Nephron (organoid): Measurements from ENCODE around the gene KIZ.

Experiments
- H3K27ac Mint-ChIP-seq, 3 experiments: 2 replicates each; pipeline ENCODE4 v1.8.0; 2020; ENCODE audit warnings: mixed read lengths in 3 of 3, mild to moderate bottlenecking in 2 of 3, moderate library complexity in 1 of 3
- H3K27me3 Mint-ChIP-seq: 2 replicates; pipeline ENCODE4 v1.8.0; 2021; ENCODE audit warnings: low read depth, mild to moderate bottlenecking, moderate library complexity, mixed read lengths
- H3K36me3 Mint-ChIP-seq: 2 replicates; pipeline ENCODE4 v1.8.0; 2020; ENCODE audit warnings: low read depth, mixed read lengths
- H3K4me1 Mint-ChIP-seq: 2 replicates; pipeline ENCODE4 v1.8.0; 2020; ENCODE audit warnings: mixed read lengths
- H3K4me3 Mint-ChIP-seq, 3 experiments: 2 replicates each; pipeline ENCODE4 v1.8.0; 2020; ENCODE audit warnings: mild to moderate bottlenecking in 3 of 3, mixed read lengths in 3 of 3, moderate library complexity in 2 of 3
- H3K9me3 Mint-ChIP-seq: 2 replicates; pipeline ENCODE4 v1.8.0; 2020; ENCODE audit warnings: mixed read lengths
- TF ChIP-seq, protein P1 (sequence below), 3 experiments: fragments of 200-600 bp; sonication (generic); IDR thresholded peaks; one replicate each; pipeline ENCODE4 v1.5.0; 2021; ENCODE audit warnings: antibody characterized with exemption in 3 of 3; ENCODE audit not compliant: unreplicated experiment in 3 of 3

The KIZ gene

DNA sequence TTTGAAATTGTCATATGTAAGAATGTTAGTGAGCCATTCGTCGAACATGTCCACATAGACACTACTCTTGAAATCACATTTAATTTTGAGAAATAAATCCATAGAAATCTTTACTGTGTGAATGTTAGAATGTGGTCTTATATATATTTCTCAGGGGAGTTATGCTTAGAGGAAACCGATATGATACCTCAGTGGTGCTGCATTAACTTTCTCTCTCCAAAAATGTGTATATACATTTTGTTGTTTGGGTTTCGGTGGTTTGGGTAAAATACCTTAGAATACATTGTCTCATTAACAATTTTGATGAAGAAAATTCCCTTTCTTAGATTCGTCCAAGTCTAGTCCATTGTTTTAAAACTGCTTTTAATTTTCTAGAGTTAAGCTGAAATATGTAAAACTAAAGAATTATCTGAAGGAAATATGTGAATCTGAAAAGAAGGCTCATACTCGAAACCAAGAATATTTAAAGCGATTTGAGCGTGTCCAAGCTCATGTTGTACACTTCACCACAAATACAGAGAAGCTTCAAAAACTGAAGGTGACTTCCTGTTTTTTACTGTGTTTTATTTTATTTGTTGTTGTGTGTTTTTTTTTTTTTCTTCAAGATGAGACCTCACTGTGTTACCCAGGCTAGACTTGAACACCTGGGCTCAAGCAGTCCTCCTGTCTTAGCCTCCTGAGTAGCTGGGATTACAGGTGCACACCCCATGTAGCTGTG is 10.3 kb downstream of the KIZ start:
- TF ChIP-seq, protein P1, sequence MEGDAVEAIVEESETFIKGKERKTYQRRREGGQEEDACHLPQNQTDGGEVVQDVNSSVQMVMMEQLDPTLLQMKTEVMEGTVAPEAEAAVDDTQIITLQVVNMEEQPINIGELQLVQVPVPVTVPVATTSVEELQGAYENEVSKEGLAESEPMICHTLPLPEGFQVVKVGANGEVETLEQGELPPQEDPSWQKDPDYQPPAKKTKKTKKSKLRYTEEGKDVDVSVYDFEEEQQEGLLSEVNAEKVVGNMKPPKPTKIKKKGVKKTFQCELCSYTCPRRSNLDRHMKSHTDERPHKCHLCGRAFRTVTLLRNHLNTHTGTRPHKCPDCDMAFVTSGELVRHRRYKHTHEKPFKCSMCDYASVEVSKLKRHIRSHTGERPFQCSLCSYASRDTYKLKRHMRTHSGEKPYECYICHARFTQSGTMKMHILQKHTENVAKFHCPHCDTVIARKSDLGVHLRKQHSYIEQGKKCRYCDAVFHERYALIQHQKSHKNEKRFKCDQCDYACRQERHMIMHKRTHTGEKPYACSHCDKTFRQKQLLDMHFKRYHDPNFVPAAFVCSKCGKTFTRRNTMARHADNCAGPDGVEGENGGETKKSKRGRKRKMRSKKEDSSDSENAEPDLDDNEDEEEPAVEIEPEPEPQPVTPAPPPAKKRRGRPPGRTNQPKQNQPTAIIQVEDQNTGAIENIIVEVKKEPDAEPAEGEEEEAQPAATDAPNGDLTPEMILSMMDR (IDR thresholded peaks at IDR 0.05; ENCODE audit: unreplicated experiment in 3 of 3), result no peak
- Mint-ChIP-seq H3K36me3 (peaks cover 18% of the 10 kb centered on the region), H3K4me3 (no peak overlapping the region), H3K9me3 (no peaks in the 10 kb centered on the region), H3K27me3 (no peaks in the 10 kb centered on the region), H3K27ac (no peak overlapping the region), H3K4me1 (no peaks in the 10 kb centered on the region)

DNA sequence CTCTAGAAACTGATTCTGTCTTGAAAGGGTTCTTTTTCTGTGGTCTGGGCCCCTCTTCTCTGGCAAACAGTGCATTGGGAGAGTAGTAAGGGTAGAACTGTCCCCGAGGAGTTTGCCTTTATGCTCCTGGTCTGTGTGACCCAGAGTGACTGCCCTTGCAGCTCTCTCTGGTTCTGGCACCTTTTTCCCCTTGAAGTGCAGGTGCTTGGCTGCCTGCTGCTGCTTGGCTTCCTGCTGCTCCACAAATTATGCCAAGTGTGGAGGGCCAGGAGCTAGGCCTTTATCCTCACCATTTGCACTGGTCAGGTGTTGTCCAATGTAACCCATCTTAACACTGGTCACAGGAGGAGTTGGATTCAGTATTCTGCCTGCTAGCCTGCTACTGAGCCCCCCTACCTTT is 11.2 kb downstream of the KIZ start:
- Mint-ChIP-seq H3K9me3 (no peaks in the 10 kb centered on the region), H3K27me3 (no peaks in the 10 kb centered on the region)

DNA sequence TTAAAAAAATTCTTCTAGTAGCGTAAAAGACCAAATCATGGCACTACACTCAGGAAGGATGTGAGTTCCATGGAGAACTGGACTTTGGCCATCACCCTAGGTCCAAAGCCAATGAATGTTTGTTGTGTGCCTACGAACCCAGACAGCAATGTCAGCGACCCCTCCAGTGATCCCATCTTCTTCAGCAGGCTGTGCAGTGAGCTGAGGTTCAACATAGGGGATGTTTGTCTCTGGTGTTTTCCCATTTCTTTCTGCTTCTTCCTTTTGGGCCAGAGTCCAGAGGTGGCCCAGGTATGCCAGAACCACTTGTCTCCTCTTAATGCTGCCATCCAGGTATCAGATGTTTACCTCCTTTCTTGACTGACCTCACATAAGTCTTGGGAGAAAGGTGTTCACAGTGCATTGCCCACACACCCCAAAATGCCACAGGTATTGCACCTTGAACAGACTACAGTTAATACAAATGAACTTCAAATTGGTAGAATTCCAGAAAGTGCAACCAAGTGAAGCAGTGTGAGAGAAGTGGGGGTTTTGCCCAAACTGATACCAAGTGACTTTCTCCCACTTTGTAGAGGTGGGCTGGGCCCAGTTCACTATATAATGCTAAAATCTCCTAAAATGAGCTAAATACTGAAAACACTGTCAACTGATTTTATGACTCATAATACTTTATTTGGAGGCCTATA is 14.1 kb downstream of the KIZ start:
- TF ChIP-seq, protein P1 (IDR thresholded peaks at IDR 0.05; ENCODE audit: unreplicated experiment in 3 of 3), result no peak
- no peaks in the 10 kb centered on the region for H3K9me3 Mint-ChIP-seq
- no peak overlapping the region for H3K4me3 Mint-ChIP-seq
- no peak overlapping the region for H3K27ac Mint-ChIP-seq
- H3K4me1 Mint-ChIP-seq, result no peaks in the 10 kb centered on the region
- H3K36me3 Mint-ChIP-seq, result peaks cover 13% of the 10 kb centered on the region
- H3K27me3 Mint-ChIP-seq, result no peaks in the 10 kb centered on the region

More for the DNA sequence above, 11.2 kb downstream of the KIZ start:
- no peaks in the 10 kb centered on the region for H3K4me1 Mint-ChIP-seq
- H3K36me3 Mint-ChIP-seq, result peaks cover 17% of the 10 kb centered on the region
- TF ChIP-seq, protein P1 (IDR thresholded peaks at IDR 0.05; ENCODE audit: unreplicated experiment in 3 of 3), result no peak
- no peak overlapping the region for H3K27ac Mint-ChIP-seq
- no peak overlapping the region for H3K4me3 Mint-ChIP-seq

DNA sequence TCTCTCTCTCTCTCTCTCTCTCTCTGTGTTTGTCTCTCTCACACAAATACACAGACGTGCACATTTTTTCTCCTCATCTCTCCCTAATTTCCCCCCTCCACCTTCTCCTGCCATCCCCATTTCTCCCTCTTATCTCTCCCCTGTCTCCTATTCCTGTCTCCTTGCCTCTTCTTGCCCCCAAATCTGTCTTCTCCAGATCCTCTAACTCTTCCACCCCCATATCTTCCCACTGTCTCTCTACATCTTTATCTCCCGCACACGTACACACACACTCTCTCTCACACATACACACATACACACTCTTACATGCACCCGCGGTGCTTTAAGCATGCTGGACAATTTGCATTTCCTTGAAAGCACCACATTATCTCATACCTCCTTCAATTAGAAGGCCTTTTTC is 15.9 kb downstream of the KIZ start:
- H3K27ac Mint-ChIP-seq, result no peak overlapping the region

DNA sequence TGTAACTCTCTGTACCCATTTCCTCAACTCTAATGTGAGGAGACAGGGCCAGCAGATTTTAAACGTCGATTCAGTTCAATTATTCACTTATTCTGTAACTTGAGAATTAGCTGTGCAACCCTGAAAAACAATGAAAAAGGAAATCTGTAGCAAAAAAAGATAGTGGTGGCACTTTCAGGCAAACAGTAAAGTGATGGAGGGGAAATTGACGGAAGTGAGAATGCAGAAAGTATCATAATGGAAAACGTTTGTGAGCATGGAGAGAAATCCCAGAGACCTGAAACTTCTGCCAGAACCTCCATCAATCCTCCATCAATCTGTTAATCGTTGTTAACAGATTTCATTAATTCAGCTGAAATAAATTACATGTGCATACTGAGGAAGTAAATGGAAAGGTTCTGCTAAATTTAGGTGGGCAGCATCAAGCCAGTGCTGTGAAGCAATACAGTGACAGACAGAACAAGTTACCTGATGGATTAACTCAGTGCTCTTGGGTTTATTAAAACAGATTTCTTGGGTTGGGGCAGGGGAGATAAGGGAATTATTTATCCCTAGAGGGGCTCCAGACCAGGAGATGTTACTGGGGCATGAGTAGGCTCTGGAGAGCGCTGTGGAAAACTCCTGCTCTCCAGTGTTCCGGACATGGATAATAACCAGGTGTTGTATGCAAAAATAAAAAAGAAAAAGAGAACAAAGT is 17.5 kb downstream of the KIZ start:
- no peak overlapping the region for H3K4me3 Mint-ChIP-seq

More for the DNA sequence above, 15.9 kb downstream of the KIZ start:
- no peaks in the 10 kb centered on the region for H3K9me3 Mint-ChIP-seq
- H3K4me3 Mint-ChIP-seq, result no peak overlapping the region
- TF ChIP-seq, protein P1 (IDR thresholded peaks at IDR 0.05; ENCODE audit: unreplicated experiment in 3 of 3), result no peak
- peaks cover 13% of the 10 kb centered on the region for H3K36me3 Mint-ChIP-seq
- no peaks in the 10 kb centered on the region for H3K4me1 Mint-ChIP-seq
- H3K27me3 Mint-ChIP-seq, result no peaks in the 10 kb centered on the region

More for the DNA sequence above, 17.5 kb downstream of the KIZ start:
- H3K27ac Mint-ChIP-seq, result no peak overlapping the region
- no peaks in the 10 kb centered on the region for H3K4me1 Mint-ChIP-seq
- TF ChIP-seq, protein P1 (IDR thresholded peaks at IDR 0.05; ENCODE audit: unreplicated experiment in 3 of 3), result no peak
- H3K36me3 Mint-ChIP-seq, result peaks cover 12% of the 10 kb centered on the region
- no peaks in the 10 kb centered on the region for H3K9me3 Mint-ChIP-seq
- H3K27me3 Mint-ChIP-seq, result no peaks in the 10 kb centered on the region
